ENCODE measurements around the gene OR52A1. TPM values are rescaled to one million over a fixed set of nuclear protein-coding genes. Genes with fewer than 3 reads are reported as not detected.

OR52A1 gene
- total and polyA plus RNA-seq, 8 donors = not detected

DNA sequence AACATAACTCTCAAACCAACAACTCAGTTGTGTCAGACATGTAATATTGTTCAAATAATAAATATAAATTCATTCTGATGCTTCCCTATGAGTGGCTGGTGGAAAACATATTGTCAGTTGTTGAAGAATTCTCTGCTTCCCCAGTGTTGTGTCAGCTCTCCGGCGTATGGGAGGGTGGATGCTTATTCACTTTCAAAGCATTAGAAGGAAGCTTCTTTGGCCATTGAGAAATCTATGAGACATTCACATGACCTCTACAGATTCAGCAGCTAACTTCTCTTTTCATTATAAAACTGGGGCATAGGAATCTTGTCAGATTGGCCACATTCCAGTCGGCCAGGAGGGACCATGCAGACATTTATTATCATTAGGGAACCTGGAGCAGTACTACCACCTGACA, 43.0 kb upstream of the OR52A1 start:
- H3K4me1 ChIP-seq = no peaks in the 10 kb centered on the region
- no peaks in the 10 kb centered on the region for H3K27me3 ChIP-seq
- no peak overlapping the region for H3K27ac ChIP-seq
- no peak overlapping the region for H3K4me3 ChIP-seq
- intact Hi-C loops (cut with DNase I; ENCODE audit: low total_unique reads) = no loop called here
- DNase-seq = no peak
- no peaks in the 10 kb centered on the region for H3K9me3 ChIP-seq
- 65 to 83% (median 74%) methylated on average over 3 of the region's 3 CpGs for WGBS, 5 donors
- no peaks in the 10 kb centered on the region for H3K36me3 ChIP-seq
- TF ChIP-seq POLR2AphosphoS5 (IDR thresholded peaks at IDR 0.05) (no peak), POLR2A (IDR thresholded peaks at IDR 0.05) (no peak), EP300 (IDR thresholded peaks at IDR 0.05) (no peak)
- TF ChIP-seq, protein P1, sequence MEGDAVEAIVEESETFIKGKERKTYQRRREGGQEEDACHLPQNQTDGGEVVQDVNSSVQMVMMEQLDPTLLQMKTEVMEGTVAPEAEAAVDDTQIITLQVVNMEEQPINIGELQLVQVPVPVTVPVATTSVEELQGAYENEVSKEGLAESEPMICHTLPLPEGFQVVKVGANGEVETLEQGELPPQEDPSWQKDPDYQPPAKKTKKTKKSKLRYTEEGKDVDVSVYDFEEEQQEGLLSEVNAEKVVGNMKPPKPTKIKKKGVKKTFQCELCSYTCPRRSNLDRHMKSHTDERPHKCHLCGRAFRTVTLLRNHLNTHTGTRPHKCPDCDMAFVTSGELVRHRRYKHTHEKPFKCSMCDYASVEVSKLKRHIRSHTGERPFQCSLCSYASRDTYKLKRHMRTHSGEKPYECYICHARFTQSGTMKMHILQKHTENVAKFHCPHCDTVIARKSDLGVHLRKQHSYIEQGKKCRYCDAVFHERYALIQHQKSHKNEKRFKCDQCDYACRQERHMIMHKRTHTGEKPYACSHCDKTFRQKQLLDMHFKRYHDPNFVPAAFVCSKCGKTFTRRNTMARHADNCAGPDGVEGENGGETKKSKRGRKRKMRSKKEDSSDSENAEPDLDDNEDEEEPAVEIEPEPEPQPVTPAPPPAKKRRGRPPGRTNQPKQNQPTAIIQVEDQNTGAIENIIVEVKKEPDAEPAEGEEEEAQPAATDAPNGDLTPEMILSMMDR (IDR thresholded peaks at IDR 0.05) = no peak

DNA sequence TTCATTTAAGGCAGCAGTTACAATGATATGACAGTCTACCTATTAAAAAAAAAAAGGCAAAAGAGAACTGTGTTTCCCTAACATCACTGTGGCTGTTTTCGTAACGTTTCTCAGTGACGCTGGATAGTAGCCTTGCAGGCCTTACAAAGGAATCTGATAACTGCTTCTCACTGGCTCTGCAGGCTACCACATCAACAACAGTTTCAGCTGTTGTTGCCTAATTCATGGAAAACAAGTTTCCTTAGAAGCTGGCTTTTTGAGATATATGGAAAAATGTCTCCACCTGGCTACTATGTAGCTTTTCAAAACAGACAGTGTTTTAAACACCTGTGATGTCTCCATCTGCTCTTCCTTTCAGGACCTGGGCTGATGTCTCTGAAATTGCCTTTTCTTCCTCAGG, 42.2 kb upstream of the OR52A1 start:
- TF ChIP-seq EP300 (IDR thresholded peaks at IDR 0.05) (no peak), POLR2AphosphoS5 (IDR thresholded peaks at IDR 0.05) (no peak), POLR2A (IDR thresholded peaks at IDR 0.05) (no peak)
- TF ChIP-seq, protein P1 (IDR thresholded peaks at IDR 0.05) = no peak
- no peaks in the 10 kb centered on the region for H3K36me3 ChIP-seq
- 63 to 68% (median 66%) methylated on average over 3 of the region's 3 CpGs for WGBS, 5 donors
- no peak overlapping the region for H3K27ac ChIP-seq
- intact Hi-C loops (cut with DNase I; ENCODE audit: low total_unique reads) = no loop called here
- DNase-seq = no peak
- H3K9me3 ChIP-seq = no peaks in the 10 kb centered on the region
- H3K4me3 ChIP-seq = no peak overlapping the region
- H3K27me3 ChIP-seq = no peaks in the 10 kb centered on the region
- no peaks in the 10 kb centered on the region for H3K4me1 ChIP-seq

DNA sequence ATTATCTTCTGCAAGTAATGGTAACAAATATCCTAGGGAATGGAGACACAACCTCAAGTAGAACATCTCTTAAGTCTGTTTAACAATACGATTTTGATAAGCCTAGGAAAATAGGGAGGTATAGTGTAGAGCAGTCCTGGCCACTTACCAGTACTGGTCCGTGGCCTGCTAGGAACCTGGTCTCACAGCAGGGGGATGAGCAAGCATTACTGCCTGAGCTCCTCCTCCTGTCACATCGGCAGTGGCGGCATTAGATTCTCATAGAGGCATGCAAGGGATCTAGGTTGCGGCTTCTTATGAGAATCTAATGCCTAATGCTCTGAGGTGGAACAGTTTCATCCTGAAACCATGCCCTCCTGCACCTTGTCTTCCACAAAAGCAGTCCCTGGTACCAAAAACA, 41.5 kb upstream of the OR52A1 start:
- no peaks in the 10 kb centered on the region for H3K36me3 ChIP-seq
- H3K9me3 ChIP-seq = no peaks in the 10 kb centered on the region
- no peaks in the 10 kb centered on the region for H3K27me3 ChIP-seq
- no peak for DNase-seq
- TF ChIP-seq EP300 (IDR thresholded peaks at IDR 0.05) (no peak), POLR2A (IDR thresholded peaks at IDR 0.05) (no peak), POLR2AphosphoS5 (IDR thresholded peaks at IDR 0.05) (no peak)
- TF ChIP-seq, protein P1 (IDR thresholded peaks at IDR 0.05) = no peak
- intact Hi-C loops (cut with DNase I; ENCODE audit: low total_unique reads) = no loop called here
- no peaks in the 10 kb centered on the region for H3K4me1 ChIP-seq
- 62 to 77% (median 70%) methylated on average over 5 of the region's 5 CpGs for WGBS, 5 donors
- H3K4me3 ChIP-seq = no peak overlapping the region
- H3K27ac ChIP-seq = no peak overlapping the region

DNA sequence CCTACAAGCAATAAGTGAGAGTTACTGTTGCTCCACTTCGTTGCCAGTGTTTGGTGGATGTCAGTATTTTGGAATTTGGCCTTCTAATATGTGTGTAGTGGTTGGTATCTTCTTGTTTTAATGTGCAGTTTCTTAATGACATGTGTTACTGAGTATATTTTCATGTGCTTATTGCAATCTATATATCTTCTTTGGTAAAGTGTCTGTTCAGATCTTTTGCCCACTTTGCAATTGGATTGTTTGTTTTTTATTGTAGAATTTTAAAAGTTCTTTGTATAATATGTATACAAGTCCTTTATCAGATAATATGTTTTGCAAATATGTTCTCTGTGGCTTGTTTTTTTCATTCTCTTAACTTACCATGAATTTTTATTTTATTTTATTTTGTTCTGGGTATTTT, 38.2 kb upstream of the OR52A1 start:
- Histone ChIP-seq H3K9me3 (peaks cover 0 to 9% (median 3%) of the 10 kb centered on the region in 4 donors), H3K27me3 (no peaks in the 10 kb centered on the region), H3K36me3 (no peaks in the 10 kb centered on the region), H3K4me3 (no peak overlapping the region), H3K27ac (no peak overlapping the region), H3K4me1 (no peaks in the 10 kb centered on the region)
- WGBS, 5 donors = 0 to 31% (median 20%) methylated on average over 1 of the region's 1 CpG
- DNase-seq = no peak
- intact Hi-C loops (cut with DNase I; ENCODE audit: low total_unique reads) = no loop called here
- TF ChIP-seq EP300 (IDR thresholded peaks at IDR 0.05) = no peak
- TF ChIP-seq POLR2A (IDR thresholded peaks at IDR 0.05) = no peak
- TF ChIP-seq, protein P1 (IDR thresholded peaks at IDR 0.05) = no peak
- TF ChIP-seq POLR2AphosphoS5 (IDR thresholded peaks at IDR 0.05) = no peak
